ENCODE results near the gene SH3BP5L. TPM values are rescaled to one million over a fixed set of nuclear protein-coding genes. Genes with fewer than 3 reads are reported as not detected.

The SH3BP5L gene
- total and polyA plus RNA-seq, 2 of the 13 experiments (the other 11 are each of a cell fraction or from before 2014, with no cell fraction given): 10.3 to 14.9 TPM

DNA sequence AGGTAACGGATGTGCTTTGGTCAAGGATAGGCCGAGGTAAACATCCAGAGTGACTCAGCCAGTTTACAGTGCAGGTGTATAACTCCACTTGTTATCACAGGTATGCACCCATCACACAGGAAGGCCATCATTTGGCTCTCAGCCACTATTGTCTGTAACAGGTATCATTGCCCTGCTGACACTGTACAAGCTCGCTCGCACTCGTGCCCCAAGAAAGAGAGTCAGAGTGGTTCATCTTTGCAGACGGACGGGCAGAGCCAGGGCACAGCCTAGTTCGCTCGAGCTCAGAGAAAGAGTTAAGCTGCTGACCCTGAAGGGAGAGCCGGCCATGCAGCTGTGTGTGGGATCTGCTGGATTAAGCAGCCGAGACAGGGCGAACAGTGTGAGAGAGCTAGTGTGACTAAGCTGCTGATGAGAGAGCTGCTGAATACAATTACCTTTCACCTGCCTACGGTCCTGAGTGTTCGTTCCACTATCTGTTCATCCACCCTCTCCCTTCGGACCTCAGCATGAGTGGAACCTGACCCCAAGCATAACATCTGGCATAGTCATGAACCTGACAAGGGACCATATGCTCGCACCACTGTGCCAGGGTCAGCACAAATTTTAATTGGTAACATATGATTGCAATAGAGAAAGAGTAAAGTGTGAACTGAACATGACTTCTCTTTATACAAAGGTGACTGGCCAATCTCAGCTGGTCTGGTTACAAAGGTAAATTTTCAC, 43.1 kb downstream of the SH3BP5L start (continued):
- TF ChIP-seq BRD4 (CRISPR knock-in tag; IDR thresholded peaks at IDR 0.05) (no peak), ZNF746 (CRISPR knock-in tag; IDR thresholded peaks at IDR 0.05) (no peak)
- TF ChIP-seq, protein P1, sequence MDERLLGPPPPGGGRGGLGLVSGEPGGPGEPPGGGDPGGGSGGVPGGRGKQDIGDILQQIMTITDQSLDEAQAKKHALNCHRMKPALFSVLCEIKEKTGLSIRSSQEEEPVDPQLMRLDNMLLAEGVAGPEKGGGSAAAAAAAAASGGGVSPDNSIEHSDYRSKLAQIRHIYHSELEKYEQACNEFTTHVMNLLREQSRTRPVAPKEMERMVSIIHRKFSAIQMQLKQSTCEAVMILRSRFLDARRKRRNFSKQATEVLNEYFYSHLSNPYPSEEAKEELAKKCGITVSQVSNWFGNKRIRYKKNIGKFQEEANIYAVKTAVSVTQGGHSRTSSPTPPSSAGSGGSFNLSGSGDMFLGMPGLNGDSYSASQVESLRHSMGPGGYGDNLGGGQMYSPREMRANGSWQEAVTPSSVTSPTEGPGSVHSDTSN (CRISPR knock-in tag; IDR thresholded peaks at IDR 0.05): no peak

DNA sequence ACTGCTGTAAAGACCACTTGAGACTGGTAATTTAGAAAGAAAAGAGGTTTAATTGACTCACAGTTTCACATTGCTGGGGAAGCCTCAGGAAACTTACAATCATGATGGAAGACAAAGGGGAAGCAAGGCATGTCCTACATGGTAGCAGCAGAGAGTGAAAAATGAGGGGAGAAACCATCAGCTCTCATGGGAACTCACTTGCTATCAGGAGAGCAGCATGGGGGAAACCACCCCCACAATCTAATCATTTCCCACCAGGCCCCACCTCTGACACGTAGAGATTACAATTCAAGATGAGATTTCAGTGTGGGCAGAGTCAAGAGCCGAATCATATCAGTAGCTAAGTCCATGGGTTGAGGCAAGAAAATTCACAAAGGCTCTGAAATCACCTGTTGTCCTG, 46.4 kb downstream of the SH3BP5L start:
- TF ChIP-seq HNRNPLL (IDR thresholded peaks at IDR 0.05; ENCODE audit: low read depth, low read length, poor library complexity, severe bottlenecking) (no peak), ZNF75D (CRISPR knock-in tag; IDR thresholded peaks at IDR 0.05; ENCODE audit: borderline replicate concordance) (no peak), KLF6 (CRISPR knock-in tag; IDR thresholded peaks at IDR 0.05) (no peak), SMAD1 (CRISPR knock-in tag; IDR thresholded peaks at IDR 0.05; ENCODE audit: borderline replicate concordance, low read depth) (no peak), ZNF235 (CRISPR knock-in tag; IDR thresholded peaks at IDR 0.05; ENCODE audit: borderline replicate concordance) (no peak), ELF4 (CRISPR knock-in tag; IDR thresholded peaks at IDR 0.05; ENCODE audit: borderline replicate concordance) (no peak), MZF1 (CRISPR knock-in tag; IDR thresholded peaks at IDR 0.05; ENCODE audit: borderline replicate concordance) (no peak), ZNF20 (CRISPR knock-in tag; IDR thresholded peaks at IDR 0.05) (no peak), ZNF329 (CRISPR knock-in tag; IDR thresholded peaks at IDR 0.05; ENCODE audit: low read depth) (no peak), ZNF549 (CRISPR knock-in tag; IDR thresholded peaks at IDR 0.05) (no peak)
- TF ChIP-seq, protein P2, sequence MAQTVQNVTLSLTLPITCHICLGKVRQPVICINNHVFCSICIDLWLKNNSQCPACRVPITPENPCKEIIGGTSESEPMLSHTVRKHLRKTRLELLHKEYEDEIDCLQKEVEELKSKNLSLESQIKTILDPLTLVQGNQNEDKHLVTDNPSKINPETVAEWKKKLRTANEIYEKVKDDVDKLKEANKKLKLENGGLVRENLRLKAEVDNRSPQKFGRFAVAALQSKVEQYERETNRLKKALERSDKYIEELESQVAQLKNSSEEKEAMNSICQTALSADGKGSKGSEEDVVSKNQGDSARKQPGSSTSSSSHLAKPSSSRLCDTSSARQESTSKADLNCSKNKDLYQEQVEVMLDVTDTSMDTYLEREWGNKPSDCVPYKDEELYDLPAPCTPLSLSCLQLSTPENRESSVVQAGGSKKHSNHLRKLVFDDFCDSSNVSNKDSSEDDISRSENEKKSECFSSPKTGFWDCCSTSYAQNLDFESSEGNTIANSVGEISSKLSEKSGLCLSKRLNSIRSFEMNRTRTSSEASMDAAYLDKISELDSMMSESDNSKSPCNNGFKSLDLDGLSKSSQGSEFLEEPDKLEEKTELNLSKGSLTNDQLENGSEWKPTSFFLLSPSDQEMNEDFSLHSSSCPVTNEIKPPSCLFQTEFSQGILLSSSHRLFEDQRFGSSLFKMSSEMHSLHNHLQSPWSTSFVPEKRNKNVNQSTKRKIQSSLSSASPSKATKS (CRISPR knock-in tag; IDR thresholded peaks at IDR 0.05): no peak
- TF ChIP-seq, protein P3, sequence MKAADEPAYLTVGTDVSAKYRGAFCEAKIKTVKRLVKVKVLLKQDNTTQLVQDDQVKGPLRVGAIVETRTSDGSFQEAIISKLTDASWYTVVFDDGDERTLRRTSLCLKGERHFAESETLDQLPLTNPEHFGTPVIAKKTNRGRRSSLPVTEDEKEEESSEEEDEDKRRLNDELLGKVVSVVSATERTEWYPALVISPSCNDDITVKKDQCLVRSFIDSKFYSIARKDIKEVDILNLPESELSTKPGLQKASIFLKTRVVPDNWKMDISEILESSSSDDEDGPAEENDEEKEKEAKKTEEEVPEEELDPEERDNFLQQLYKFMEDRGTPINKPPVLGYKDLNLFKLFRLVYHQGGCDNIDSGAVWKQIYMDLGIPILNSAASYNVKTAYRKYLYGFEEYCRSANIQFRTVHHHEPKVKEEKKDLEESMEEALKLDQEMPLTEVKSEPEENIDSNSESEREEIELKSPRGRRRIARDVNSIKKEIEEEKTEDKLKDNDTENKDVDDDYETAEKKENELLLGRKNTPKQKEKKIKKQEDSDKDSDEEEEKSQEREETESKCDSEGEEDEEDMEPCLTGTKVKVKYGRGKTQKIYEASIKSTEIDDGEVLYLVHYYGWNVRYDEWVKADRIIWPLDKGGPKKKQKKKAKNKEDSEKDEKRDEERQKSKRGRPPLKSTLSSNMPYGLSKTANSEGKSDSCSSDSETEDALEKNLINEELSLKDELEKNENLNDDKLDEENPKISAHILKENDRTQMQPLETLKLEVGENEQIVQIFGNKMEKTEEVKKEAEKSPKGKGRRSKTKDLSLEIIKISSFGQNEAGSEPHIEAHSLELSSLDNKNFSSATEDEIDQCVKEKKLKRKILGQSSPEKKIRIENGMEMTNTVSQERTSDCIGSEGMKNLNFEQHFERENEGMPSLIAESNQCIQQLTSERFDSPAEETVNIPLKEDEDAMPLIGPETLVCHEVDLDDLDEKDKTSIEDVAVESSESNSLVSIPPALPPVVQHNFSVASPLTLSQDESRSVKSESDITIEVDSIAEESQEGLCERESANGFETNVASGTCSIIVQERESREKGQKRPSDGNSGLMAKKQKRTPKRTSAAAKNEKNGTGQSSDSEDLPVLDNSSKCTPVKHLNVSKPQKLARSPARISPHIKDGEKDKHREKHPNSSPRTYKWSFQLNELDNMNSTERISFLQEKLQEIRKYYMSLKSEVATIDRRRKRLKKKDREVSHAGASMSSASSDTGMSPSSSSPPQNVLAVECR (CRISPR knock-in tag; IDR thresholded peaks at IDR 0.05; ENCODE audit: borderline replicate concordance): no peak
- Histone ChIP-seq H3K79me2 (ENCODE audit: insufficient read depth, low read length) (no peaks in the 10 kb centered on the region), H3K27ac (ENCODE audit: extremely low read length, insufficient read depth, low read length) (no peak overlapping the region), H4K20me1 (ENCODE audit: insufficient read depth, low read length) (no peaks in the 10 kb centered on the region), H2AFZ (ENCODE audit: low read length) (no peak overlapping the region), H3K36me3 (replicated peaks in 1 of 2; ENCODE audit: control insufficient read depth in 1 of 2, insufficient read depth in 2 of 2, low read length in 2 of 2) (no peaks in the 10 kb centered on the region), H3K9ac (ENCODE audit: insufficient read depth, low read depth, low read length) (no peak overlapping the region), H3K4me2 (ENCODE audit: low read depth, low read length) (no peak overlapping the region), H3K9me3 (ENCODE audit: low read length) (peaks cover 8% of the 10 kb centered on the region), H3K4me1 (ENCODE audit: insufficient read depth, low read length) (no peaks in the 10 kb centered on the region; the same call in 1 of the 2 replicates), H3K4me3 (replicated peaks in 1 of 3; ENCODE audit: insufficient read depth in 1 of 3, low read depth in 2 of 3, low read length in 3 of 3) (no peak overlapping the region), H3K27me3 (ENCODE audit: control insufficient read depth in 1 of 2, insufficient read depth in 2 of 2, low read length in 2 of 2) (no peaks in the 10 kb centered on the region)
- 5% methylated on average over 2 of the region's 2 CpGs for WGBS (ENCODE audit: low lambda C conversion rate)
- in situ Hi-C loops (cut with HindIII; ENCODE audit: extremely low pct_ligation_motif_present, low pct_unique_long_range_greater_than_20kb) (no loop called here), intact Hi-C loops (cut with micrococcal nuclease; ENCODE audit: unreplicated experiment) (no loop called here)
- ChIA-PET POLR2A (no interaction called here), CTCF (ENCODE audit: low intra/inter-chr PET ratio, low total read pairs) (no interaction called here)
- no peak for FAIRE-seq
- ATAC-seq: no peak
- BruUV-seq (replicated peaks): no TSS peak
- DNase-seq (ENCODE audit: low spot score): no peak
